Mucosa of descending colon (tissue), 3 donors: ENCODE data around the gene SHKBP1. TPM values are rescaled to one million over a fixed set of nuclear protein-coding genes. Genes with fewer than 3 reads are reported as not detected.

Experiments used
- ATAC-seq: fragments of 200-7000 bp; cut with Tn5 transposase; one replicate; pipeline ENCODE4 v1.9.1; 2020; ENCODE audit warnings: mild to moderate bottlenecking, moderate library complexity
- DNase-seq, 3 donors: peaks; one replicate each; pipeline ENCODE4 v3.0.0-alpha.2; 2020
- H3K36me3 ChIP-seq: fragments of 200-600 bp; one replicate; pipeline ENCODE4 v1.8.0; 2021; ENCODE audit warnings: low read depth, mild to moderate bottlenecking
- H3K4me1 ChIP-seq: fragments of 200-600 bp; one replicate; pipeline ENCODE4 v1.8.0; 2021; ENCODE audit warnings: low read depth, mild to moderate bottlenecking
- H3K4me3 ChIP-seq: fragments of 200-600 bp; one replicate; pipeline ENCODE4 v1.8.0; 2021; ENCODE audit warnings: mild to moderate bottlenecking
- H3K9me3 ChIP-seq: fragments of 200-600 bp; one replicate; pipeline ENCODE4 v1.8.0; 2021; ENCODE audit warnings: mild to moderate bottlenecking
- intact Hi-C, 2 donors: fragments of 100-400 bp; cut with DNase I in 1 of 2; cut with micrococcal nuclease in 1 of 2; formaldehyde crosslinking; loops; one replicate each; pipeline versions ENCODE4 v1.11.0 to v1.11.1; 2022; cut with DNase I, micrococcal nuclease
- total RNA-seq, 3 donors: library from RNA; stranded (reverse); fragmentation: NEBNext Ultra II Directional in 2 of 3; extraction: Animal tissue kit (Norgen Biotek cat#: 25700) in 2 of 3; gene quantifications; one replicate each; pipeline versions ENCODE4 v1.2.1 to v1.2.4, GENCODE V29; 2021 to 2023
- TF ChIP-seq, protein P1 (sequence below): fragments of 200-600 bp; IDR thresholded peaks from one replicate; pipeline ENCODE4 v1.8.0; 2022; ENCODE audit warnings: antibody characterized with exemption, mild to moderate bottlenecking
- donor health status: DM: no; HTN: no; CAD: no; lungs with moderate emphysema.
- donor health status: DM: no; HTN: no; CAD: no.
- donor health status: DM: no; HTN: yes; CAD: no.

Gene SHKBP1
- total RNA-seq, 3 donors from 2014 or later: 58.1 to 70.6 (median 62.2) TPM

DNA sequence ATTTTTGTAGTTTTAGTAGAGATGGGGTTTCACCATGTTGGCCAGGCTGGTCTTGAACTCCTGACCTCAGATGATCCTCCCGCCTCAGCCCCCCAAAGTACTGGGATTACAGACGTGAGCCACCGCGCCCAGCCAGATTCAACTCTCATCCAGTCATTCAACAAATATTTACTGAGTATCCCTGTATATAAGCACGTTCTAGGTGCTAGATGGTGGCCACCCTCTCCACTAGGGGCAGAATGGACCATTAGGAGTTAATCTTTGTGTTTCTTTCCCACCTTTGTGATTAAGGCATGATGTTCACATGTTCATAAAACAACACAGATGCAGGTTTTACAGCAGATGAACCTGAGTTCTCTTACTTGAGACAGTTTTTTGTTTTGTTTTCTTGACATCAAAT is 7.3 kb downstream of the SHKBP1 start:
- ATAC-seq (no peak), DNase-seq (no peak)
- TF ChIP-seq, protein P1, sequence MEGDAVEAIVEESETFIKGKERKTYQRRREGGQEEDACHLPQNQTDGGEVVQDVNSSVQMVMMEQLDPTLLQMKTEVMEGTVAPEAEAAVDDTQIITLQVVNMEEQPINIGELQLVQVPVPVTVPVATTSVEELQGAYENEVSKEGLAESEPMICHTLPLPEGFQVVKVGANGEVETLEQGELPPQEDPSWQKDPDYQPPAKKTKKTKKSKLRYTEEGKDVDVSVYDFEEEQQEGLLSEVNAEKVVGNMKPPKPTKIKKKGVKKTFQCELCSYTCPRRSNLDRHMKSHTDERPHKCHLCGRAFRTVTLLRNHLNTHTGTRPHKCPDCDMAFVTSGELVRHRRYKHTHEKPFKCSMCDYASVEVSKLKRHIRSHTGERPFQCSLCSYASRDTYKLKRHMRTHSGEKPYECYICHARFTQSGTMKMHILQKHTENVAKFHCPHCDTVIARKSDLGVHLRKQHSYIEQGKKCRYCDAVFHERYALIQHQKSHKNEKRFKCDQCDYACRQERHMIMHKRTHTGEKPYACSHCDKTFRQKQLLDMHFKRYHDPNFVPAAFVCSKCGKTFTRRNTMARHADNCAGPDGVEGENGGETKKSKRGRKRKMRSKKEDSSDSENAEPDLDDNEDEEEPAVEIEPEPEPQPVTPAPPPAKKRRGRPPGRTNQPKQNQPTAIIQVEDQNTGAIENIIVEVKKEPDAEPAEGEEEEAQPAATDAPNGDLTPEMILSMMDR: no peak
- Histone ChIP-seq H3K4me1 (no peaks in the 10 kb centered on the region), H3K36me3 (no peaks in the 10 kb centered on the region), H3K4me3 (no peak overlapping the region), H3K9me3 (no peaks in the 10 kb centered on the region)
- intact Hi-C loops: no loop called here

- intact Hi-C loops: no loop called here
- no peak overlapping the region for H3K4me3 ChIP-seq
- TF ChIP-seq, protein P1: no peak
- H3K36me3 ChIP-seq: no peaks in the 10 kb centered on the region
- H3K9me3 ChIP-seq: no peaks in the 10 kb centered on the region
- no peak for ATAC-seq
- no peaks in the 10 kb centered on the region for H3K4me1 ChIP-seq
- no peak for DNase-seq
Measured at GRCh38 chr19:40585241-40585981, 8.7 kb downstream of the SHKBP1 start.

- ATAC-seq: no peak
- TF ChIP-seq, protein P1: no peak
- H3K36me3 ChIP-seq: no peaks in the 10 kb centered on the region
- no peak for DNase-seq
- intact Hi-C loops: no loop called here
- no peaks in the 10 kb centered on the region for H3K9me3 ChIP-seq
- H3K4me1 ChIP-seq: no peaks in the 10 kb centered on the region
- no peak overlapping the region for H3K4me3 ChIP-seq
Measured at GRCh38 chr19:40585982-40586422, 9.3 kb downstream of the SHKBP1 start.

GRCh38 chr19:40586611-40587010 is 9.9 kb downstream of the SHKBP1 start:
- Histone ChIP-seq H3K9me3 (no peaks in the 10 kb centered on the region), H3K4me3 (no peak overlapping the region), H3K4me1 (no peaks in the 10 kb centered on the region), H3K36me3 (no peaks in the 10 kb centered on the region)
- DNase-seq (no peak), ATAC-seq (no peak)
- TF ChIP-seq, protein P1: no peak
- intact Hi-C loops: no loop called here

- Histone ChIP-seq H3K36me3 (no peaks in the 10 kb centered on the region), H3K4me3 (no peak overlapping the region), H3K4me1 (no peaks in the 10 kb centered on the region), H3K9me3 (no peaks in the 10 kb centered on the region)
- DNase-seq (no peak), ATAC-seq (no peak)
- TF ChIP-seq, protein P1: no peak
- intact Hi-C loops: no loop called here
Measured at GRCh38 chr19:40588110-40588854, 11.6 kb downstream of the SHKBP1 start.
